GM12873 (cell line): ENCODE results near the gene DLX2.

Source experiments
- CTCF ChIP-seq: IDR thresholded peaks from 2 replicates; pipeline ENCODE4 v1.5.1; 2012; ENCODE audit warnings: low read depth, mild to moderate bottlenecking, moderate library complexity, low read length, control low read depth; ENCODE audit not compliant: insufficient read depth; ENCODE audit errors: missing control alignments

The DLX2 gene

GRCh38 chr2:172105471-172106107 is 2.9 kb upstream of the DLX2 start:
- no peak for TF ChIP-seq CTCF

GRCh38 chr2:172103471-172104272 is 972 bp upstream of the DLX2 start:
- peak; percentile 85 for TF ChIP-seq CTCF

GRCh38 chr2:172101821-172102390 is 794 bp downstream of the DLX2 start:
- no peak for TF ChIP-seq CTCF

GRCh38 chr2:172100935-172101820 is 1.5 kb downstream of the DLX2 start:
- no peak for TF ChIP-seq CTCF

GRCh38 chr2:172100080-172100934 is 2.4 kb downstream of the DLX2 start:
- no peak for TF ChIP-seq CTCF

- TF ChIP-seq CTCF = no peak
These were observed 3.1 kb downstream of the DLX2 start for GRCh38 chr2:172099472-172100079.
